ENCODE results near the gene GIMAP1.

Gene GIMAP1

DNA sequence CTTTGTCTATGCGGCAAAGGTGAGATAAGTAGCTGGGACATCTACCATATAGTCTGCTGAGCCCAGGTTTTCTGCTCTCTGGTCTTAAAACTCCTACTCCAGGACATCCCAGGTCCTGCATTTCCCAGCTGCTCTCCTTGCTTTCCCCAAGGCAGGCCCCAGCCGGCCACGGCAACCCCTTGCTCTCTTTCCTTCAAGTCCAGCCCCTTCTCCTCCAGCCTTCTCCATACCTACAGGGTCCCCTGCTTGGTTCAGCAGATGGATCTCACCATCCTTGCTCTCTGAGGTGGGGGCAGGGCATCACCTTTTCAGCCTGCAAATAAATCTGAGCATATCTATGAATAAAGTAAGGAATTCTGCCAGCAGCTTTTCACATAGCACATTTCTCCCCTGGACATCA is 29.5 kb downstream of the GIMAP1 start:
- no peaks in the 10 kb centered on the region for H3K27me3 ChIP-seq (ENCODE audit: insufficient read depth, low read length)
- no peak overlapping the region for H3K27ac ChIP-seq (ENCODE audit: low read depth, low read length)
- H3K4me1 ChIP-seq (ENCODE audit: control insufficient read depth, insufficient read depth, low read length, unreplicated experiment): no peaks in the 10 kb centered on the region
- no peaks in the 10 kb centered on the region for H3K79me2 ChIP-seq (ENCODE audit: control insufficient read depth, insufficient read depth, low read length, unreplicated experiment)
- H3K4me3 ChIP-seq (ENCODE audit: low read depth, low read length): no peak overlapping the region
- H2AFZ ChIP-seq (ENCODE audit: low read length, unreplicated experiment): no peak overlapping the region
- H3K36me3 ChIP-seq (ENCODE audit: insufficient read depth, low read length): no peaks in the 10 kb centered on the region

- Histone ChIP-seq H3K4me3 (ENCODE audit: low read depth, low read length) (no peak overlapping the region), H3K79me2 (ENCODE audit: control insufficient read depth, insufficient read depth, low read length, unreplicated experiment) (no peaks in the 10 kb centered on the region), H3K36me3 (ENCODE audit: insufficient read depth, low read length) (no peaks in the 10 kb centered on the region), H3K27ac (ENCODE audit: low read depth, low read length) (no peak overlapping the region), H3K27me3 (ENCODE audit: insufficient read depth, low read length) (0 out of 2 replicates have a peak, but pooled peaks cover 3% of the 10 kb centered on the region), H3K4me1 (ENCODE audit: control insufficient read depth, insufficient read depth, low read length, unreplicated experiment) (no peaks in the 10 kb centered on the region), H2AFZ (ENCODE audit: low read length, unreplicated experiment) (no peak overlapping the region)
Measured at GRCh38 chr7:150746921-150747320, 30.5 kb downstream of the GIMAP1 start.

DNA sequence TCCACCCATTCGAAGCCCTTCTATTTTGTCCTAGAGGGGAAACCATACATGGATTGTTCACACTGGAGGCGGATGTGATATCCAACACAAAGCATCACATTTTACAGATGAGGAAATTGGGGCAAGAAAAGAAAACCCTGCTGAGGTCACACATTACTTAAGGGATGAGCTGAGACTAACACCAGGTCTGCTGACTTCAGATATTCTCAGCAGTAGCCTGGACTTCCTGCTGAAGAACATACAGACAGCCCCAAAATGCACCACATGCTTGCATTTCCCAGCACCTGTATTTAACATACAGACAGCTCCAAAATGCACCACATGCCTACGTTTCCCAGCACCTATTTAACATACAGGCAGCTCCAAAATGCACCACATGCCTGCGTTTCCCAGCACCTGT is 32.0 kb downstream of the GIMAP1 start:
- Histone ChIP-seq H3K27ac (ENCODE audit: low read depth, low read length) (no peak overlapping the region), H3K36me3 (ENCODE audit: insufficient read depth, low read length) (no peaks in the 10 kb centered on the region), H3K79me2 (ENCODE audit: control insufficient read depth, insufficient read depth, low read length, unreplicated experiment) (no peaks in the 10 kb centered on the region), H2AFZ (ENCODE audit: low read length, unreplicated experiment) (no peak overlapping the region), H3K27me3 (ENCODE audit: insufficient read depth, low read length) (0 out of 2 replicates have a peak, but pooled peaks cover 3% of the 10 kb centered on the region), H3K4me3 (ENCODE audit: low read depth, low read length) (no peak overlapping the region), H3K4me1 (ENCODE audit: control insufficient read depth, insufficient read depth, low read length, unreplicated experiment) (no peaks in the 10 kb centered on the region)

DNA sequence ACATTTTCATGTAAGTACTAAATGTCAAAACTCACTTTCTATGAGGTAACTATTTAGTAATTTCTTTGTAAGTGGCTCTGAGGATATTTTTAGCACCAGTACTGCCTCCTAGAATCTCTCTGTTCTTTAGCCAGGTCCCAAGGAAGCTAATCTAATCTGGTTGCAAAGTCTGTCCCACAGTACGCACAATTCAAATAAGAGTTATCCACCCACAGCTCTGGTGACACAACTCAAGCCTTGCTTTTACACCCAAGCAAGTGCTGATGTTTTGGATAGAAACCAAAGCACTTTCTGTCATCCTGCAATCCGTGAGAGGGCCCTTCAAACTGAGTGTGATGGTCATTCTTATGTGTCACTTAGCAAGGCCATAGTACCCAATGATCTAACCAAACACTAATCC is 35.3 kb downstream of the GIMAP1 start:
- 0 out of 2 replicates have a peak, but pooled peaks cover 3% of the 10 kb centered on the region for H3K27me3 ChIP-seq (ENCODE audit: insufficient read depth, low read length)

DNA sequence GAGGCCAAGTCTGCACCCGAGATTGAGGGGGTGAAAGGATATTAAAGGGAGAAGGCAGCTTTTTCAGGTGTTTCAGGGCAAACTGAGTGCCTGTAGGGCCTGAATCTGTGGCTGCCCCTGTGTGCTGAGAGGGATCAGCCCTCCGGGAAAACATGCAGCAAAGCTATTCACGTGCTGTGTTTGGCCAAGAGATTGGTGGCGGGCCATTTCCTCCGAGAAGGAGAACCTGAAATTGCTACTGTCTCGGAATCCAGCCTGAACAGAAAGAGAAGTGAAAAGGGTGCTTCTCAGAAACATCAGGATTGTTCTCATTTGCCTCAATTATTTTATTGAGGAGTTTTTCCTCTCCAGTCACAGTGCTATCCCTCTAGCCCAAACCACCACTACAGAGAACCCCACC is 36.8 kb downstream of the GIMAP1 start:
- Histone ChIP-seq H3K4me3 (ENCODE audit: low read depth, low read length) (no peak overlapping the region), H3K27ac (ENCODE audit: low read depth, low read length) (no peak overlapping the region), H2AFZ (ENCODE audit: low read length, unreplicated experiment) (no peak overlapping the region), H3K4me1 (ENCODE audit: control insufficient read depth, insufficient read depth, low read length, unreplicated experiment) (no peaks in the 10 kb centered on the region), H3K27me3 (ENCODE audit: insufficient read depth, low read length) (0 out of 2 replicates have a peak, but pooled peaks cover 3% of the 10 kb centered on the region), H3K79me2 (ENCODE audit: control insufficient read depth, insufficient read depth, low read length, unreplicated experiment) (no peaks in the 10 kb centered on the region), H3K36me3 (ENCODE audit: insufficient read depth, low read length) (no peaks in the 10 kb centered on the region)

More for the DNA sequence above, 35.3 kb downstream of the GIMAP1 start:
- no peak overlapping the region for H3K27ac ChIP-seq (ENCODE audit: low read depth, low read length)
- no peaks in the 10 kb centered on the region for H3K79me2 ChIP-seq (ENCODE audit: control insufficient read depth, insufficient read depth, low read length, unreplicated experiment)
- no peaks in the 10 kb centered on the region for H3K4me1 ChIP-seq (ENCODE audit: control insufficient read depth, insufficient read depth, low read length, unreplicated experiment)
- no peak overlapping the region for H3K4me3 ChIP-seq (ENCODE audit: low read depth, low read length)
- H3K36me3 ChIP-seq (ENCODE audit: insufficient read depth, low read length): no peaks in the 10 kb centered on the region
- no peak overlapping the region for H2AFZ ChIP-seq (ENCODE audit: low read length, unreplicated experiment)

DNA sequence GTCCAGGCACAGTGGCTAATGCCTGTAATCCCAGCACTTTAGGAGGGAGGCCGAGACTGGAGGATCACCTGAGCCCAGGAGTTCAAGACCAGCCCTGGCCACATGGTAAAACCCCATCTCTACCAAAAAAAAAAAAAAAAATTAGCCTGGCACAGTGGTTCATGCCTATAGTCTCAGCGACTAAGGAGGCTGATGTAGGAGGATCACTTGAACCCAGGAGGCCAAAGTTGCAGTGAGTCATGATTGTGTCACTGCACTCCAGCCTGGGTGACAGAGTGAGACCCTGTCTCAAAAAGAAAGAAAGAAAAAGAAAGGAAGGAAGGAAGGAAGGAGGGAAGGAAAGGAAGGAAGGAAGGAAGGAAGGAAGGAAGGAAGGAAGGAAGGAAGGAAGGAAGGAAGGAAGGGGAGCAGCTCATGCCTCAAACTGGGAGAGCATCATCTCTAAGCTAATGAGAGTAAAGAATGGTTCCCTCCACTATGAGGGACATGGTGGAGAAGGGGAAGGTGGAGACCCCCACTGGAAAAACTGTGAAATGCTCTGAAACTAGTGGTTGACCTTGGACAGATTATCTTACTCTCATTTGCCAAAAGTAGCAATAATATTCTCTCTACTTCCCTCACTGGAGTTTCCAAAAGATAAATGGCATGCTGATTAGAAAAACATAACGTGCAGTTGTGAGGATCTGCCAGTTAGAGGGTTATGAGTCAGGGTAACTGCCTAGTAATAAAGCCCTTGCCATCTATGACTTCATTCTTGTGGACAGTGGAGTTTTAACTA is 37.6 kb downstream of the GIMAP1 start:
- no peaks in the 10 kb centered on the region for H3K4me1 ChIP-seq (ENCODE audit: control insufficient read depth, insufficient read depth, low read length, unreplicated experiment)
- H3K27ac ChIP-seq (ENCODE audit: low read depth, low read length): no peak overlapping the region
- H3K27me3 ChIP-seq (ENCODE audit: insufficient read depth, low read length): 0 out of 2 replicates have a peak, but pooled peaks cover 3% of the 10 kb centered on the region

DNA sequence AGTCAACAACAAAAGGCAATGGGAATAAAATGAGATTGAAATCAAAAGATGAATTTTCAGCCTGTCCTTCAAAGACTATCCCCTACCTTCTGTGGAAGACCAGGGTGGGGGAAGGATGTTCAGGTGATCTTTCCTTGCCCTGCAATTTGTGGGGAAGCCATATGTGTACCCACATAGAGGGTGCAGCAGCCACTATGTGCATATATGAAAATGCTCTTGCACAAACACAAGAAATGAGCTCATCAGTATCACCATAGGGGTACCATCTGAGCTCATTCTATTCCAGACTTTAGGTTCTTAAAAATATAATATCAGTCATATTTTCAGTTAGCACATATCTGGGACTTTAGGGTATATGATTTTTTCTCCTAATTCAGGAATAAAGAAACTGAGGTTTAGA is 38.5 kb downstream of the GIMAP1 start:
- Histone ChIP-seq H3K27me3 (ENCODE audit: insufficient read depth, low read length) (0 out of 2 replicates have a peak, but pooled peaks cover 3% of the 10 kb centered on the region), H3K79me2 (ENCODE audit: control insufficient read depth, insufficient read depth, low read length, unreplicated experiment) (no peaks in the 10 kb centered on the region), H3K4me1 (ENCODE audit: control insufficient read depth, insufficient read depth, low read length, unreplicated experiment) (no peaks in the 10 kb centered on the region), H2AFZ (ENCODE audit: low read length, unreplicated experiment) (no peak overlapping the region), H3K4me3 (ENCODE audit: low read depth, low read length) (no peak overlapping the region), H3K36me3 (ENCODE audit: insufficient read depth, low read length) (no peaks in the 10 kb centered on the region), H3K27ac (ENCODE audit: low read depth, low read length) (no peak overlapping the region)

More for the DNA sequence above, 37.6 kb downstream of the GIMAP1 start:
- Histone ChIP-seq H3K79me2 (ENCODE audit: control insufficient read depth, insufficient read depth, low read length, unreplicated experiment) (no peaks in the 10 kb centered on the region), H2AFZ (ENCODE audit: low read length, unreplicated experiment) (no peak overlapping the region), H3K4me3 (ENCODE audit: low read depth, low read length) (no peak overlapping the region), H3K36me3 (ENCODE audit: insufficient read depth, low read length) (no peaks in the 10 kb centered on the region)

DNA sequence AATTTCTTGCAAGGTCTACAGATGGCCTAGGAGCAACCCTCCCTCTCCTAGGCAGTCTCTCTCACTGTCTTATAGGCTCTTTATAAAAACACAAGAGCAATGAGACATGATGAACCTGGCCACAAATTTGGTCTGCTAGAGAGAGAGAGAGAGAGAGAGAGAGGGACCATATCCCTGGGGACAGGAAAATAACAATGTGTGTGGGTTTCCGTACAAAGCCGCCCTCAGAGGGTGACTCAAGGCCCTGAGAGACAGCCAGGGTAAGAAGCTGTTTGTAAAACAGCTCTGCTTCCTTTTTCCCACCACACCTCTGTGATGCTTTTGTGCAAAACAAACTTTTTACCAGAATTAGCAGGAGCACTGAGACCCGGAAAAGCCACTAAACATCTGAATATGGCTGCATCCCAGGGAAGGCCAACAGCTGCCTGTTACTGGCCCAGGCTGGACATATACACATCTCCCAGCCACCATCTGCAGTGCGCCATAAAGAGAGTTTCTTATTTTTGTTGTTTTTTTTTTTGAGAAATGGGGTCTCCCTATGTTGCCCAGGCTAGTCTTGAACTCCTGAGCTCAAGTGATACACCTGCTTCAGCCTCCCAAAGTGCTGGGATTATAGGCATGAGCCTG is 39.2 kb downstream of the GIMAP1 start:
- no peaks in the 10 kb centered on the region for H3K4me1 ChIP-seq (ENCODE audit: control insufficient read depth, insufficient read depth, low read length, unreplicated experiment)
- H3K36me3 ChIP-seq (ENCODE audit: insufficient read depth, low read length): no peaks in the 10 kb centered on the region
- no peak overlapping the region for H3K27ac ChIP-seq (ENCODE audit: low read depth, low read length)
- no peak overlapping the region for H3K4me3 ChIP-seq (ENCODE audit: low read depth, low read length)
- no peaks in the 10 kb centered on the region for H3K79me2 ChIP-seq (ENCODE audit: control insufficient read depth, insufficient read depth, low read length, unreplicated experiment)
- H3K27me3 ChIP-seq (ENCODE audit: insufficient read depth, low read length): 0 out of 2 replicates have a peak, but pooled peaks cover 3% of the 10 kb centered on the region
- no peak overlapping the region for H2AFZ ChIP-seq (ENCODE audit: low read length, unreplicated experiment)

GRCh38 chr7:150756166-150756565 is 39.8 kb downstream of the GIMAP1 start:
- H3K36me3 ChIP-seq (ENCODE audit: insufficient read depth, low read length): no peaks in the 10 kb centered on the region
- H3K4me1 ChIP-seq (ENCODE audit: control insufficient read depth, insufficient read depth, low read length, unreplicated experiment): no peaks in the 10 kb centered on the region
- no peak overlapping the region for H3K4me3 ChIP-seq (ENCODE audit: low read depth, low read length)
- H3K27ac ChIP-seq (ENCODE audit: low read depth, low read length): no peak overlapping the region
- H3K79me2 ChIP-seq (ENCODE audit: control insufficient read depth, insufficient read depth, low read length, unreplicated experiment): no peaks in the 10 kb centered on the region
- H2AFZ ChIP-seq (ENCODE audit: low read length, unreplicated experiment): no peak overlapping the region
- 0 out of 2 replicates have a peak, but pooled peaks cover 3% of the 10 kb centered on the region for H3K27me3 ChIP-seq (ENCODE audit: insufficient read depth, low read length)

DNA sequence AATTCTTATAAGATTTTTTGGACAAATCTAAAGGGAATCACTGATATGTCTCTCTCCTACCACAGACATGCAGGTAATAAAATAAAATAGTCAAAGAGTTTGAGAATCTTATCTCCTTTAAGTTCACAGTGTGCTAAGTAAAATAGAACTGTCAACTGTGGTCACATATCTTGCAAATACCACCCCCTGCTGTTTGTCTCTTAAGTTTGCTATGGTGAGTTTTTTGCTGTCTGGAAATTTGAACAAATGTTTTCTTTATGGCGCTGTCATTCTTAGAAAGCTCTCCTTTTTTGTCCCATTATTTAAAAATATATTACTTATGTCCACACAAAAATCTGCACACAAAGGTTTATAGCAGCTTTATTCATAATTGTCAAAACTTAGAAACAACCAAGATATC is 40.4 kb downstream of the GIMAP1 start:
- Histone ChIP-seq H3K27me3 (ENCODE audit: insufficient read depth, low read length) (0 out of 2 replicates have a peak, but pooled peaks cover under 1% of the 10 kb centered on the region), H3K36me3 (ENCODE audit: insufficient read depth, low read length) (no peaks in the 10 kb centered on the region), H3K4me3 (ENCODE audit: low read depth, low read length) (no peak overlapping the region), H3K4me1 (ENCODE audit: control insufficient read depth, insufficient read depth, low read length, unreplicated experiment) (no peaks in the 10 kb centered on the region), H2AFZ (ENCODE audit: low read length, unreplicated experiment) (no peak overlapping the region), H3K79me2 (ENCODE audit: control insufficient read depth, insufficient read depth, low read length, unreplicated experiment) (no peaks in the 10 kb centered on the region), H3K27ac (ENCODE audit: low read depth, low read length) (no peak overlapping the region)

DNA sequence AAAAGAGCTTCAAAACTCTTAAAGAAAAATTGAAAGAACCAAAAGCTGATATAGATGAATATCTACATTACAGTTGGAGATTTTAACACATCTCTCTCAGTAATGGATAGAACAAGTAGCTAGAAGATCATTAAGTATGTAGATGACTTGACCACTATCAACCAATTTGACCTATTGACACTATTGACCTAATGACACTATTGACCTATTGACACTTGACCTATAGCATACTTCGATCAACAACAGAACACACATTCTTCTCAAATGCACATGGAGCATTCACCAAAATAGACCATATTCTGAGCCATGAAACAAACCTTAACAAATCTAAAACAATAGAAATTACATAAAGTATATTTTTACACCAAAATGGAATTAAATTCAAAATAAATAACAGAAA is 43.1 kb downstream of the GIMAP1 start:
- Histone ChIP-seq H3K4me1 (ENCODE audit: control insufficient read depth, insufficient read depth, low read length, unreplicated experiment) (no peaks in the 10 kb centered on the region), H2AFZ (ENCODE audit: low read length, unreplicated experiment) (no peak overlapping the region), H3K79me2 (ENCODE audit: control insufficient read depth, insufficient read depth, low read length, unreplicated experiment) (no peaks in the 10 kb centered on the region), H3K27me3 (ENCODE audit: insufficient read depth, low read length) (no peaks in the 10 kb centered on the region), H3K27ac (ENCODE audit: low read depth, low read length) (no peak overlapping the region), H3K36me3 (ENCODE audit: insufficient read depth, low read length) (no peaks in the 10 kb centered on the region), H3K4me3 (ENCODE audit: low read depth, low read length) (no peak overlapping the region)

All from ACC112 (cell line).